Dendritic cell treated with granulocyte-macrophage colony-stimulating factor and Interleukin-4, amounts not matched to agents 40 ng/mL and 50 ng/mL, for 4 days (primary cell): Measurements from ENCODE around the gene LRRC7.
"Not testable (repeated sequence)": the region's sequence is repeated elsewhere in the genome, so short reads cannot be mapped to it uniquely, and the experiment has no call there.

Experiments used
- H3K27ac Mint-ChIP-seq: one replicate; pipeline ENCODE4 v1.8.0; 2022; ENCODE audit warnings: mild to moderate bottlenecking, mixed read lengths
- H3K27me3 Mint-ChIP-seq: one replicate; pipeline ENCODE4 v1.8.0; 2022; ENCODE audit warnings: mild to moderate bottlenecking, mixed read lengths
- H3K36me3 Mint-ChIP-seq: one replicate; pipeline ENCODE4 v1.8.0; 2022; ENCODE audit warnings: low read depth, mixed read lengths
- H3K4me1 Mint-ChIP-seq: one replicate; pipeline ENCODE4 v1.8.0; 2022; ENCODE audit warnings: low read depth, mixed read lengths
- H3K4me3 Mint-ChIP-seq: one replicate; pipeline ENCODE4 v1.8.0; 2022; ENCODE audit warnings: mild to moderate bottlenecking, moderate library complexity, mixed read lengths
- H3K9me3 Mint-ChIP-seq: one replicate; pipeline ENCODE4 v1.8.0; 2022; ENCODE audit warnings: mixed read lengths
- intact Hi-C: fragments of 100-400 bp; cut with micrococcal nuclease; formaldehyde crosslinking; loops from one replicate; pipeline ENCODE4 v1.15.0; 2022

The LRRC7 gene

GRCh38 chr1:70025052-70025451, 457.3 kb downstream of the LRRC7 start:
- H3K9me3 Mint-ChIP-seq = no peaks in the 10 kb centered on the region
- H3K27me3 Mint-ChIP-seq = no peaks in the 10 kb centered on the region
- H3K4me3 Mint-ChIP-seq = no peak overlapping the region
- no peaks in the 10 kb centered on the region for H3K4me1 Mint-ChIP-seq
- H3K27ac Mint-ChIP-seq = no peak overlapping the region
- no peaks in the 10 kb centered on the region for H3K36me3 Mint-ChIP-seq
- intact Hi-C loops = no loop called here

DNA sequence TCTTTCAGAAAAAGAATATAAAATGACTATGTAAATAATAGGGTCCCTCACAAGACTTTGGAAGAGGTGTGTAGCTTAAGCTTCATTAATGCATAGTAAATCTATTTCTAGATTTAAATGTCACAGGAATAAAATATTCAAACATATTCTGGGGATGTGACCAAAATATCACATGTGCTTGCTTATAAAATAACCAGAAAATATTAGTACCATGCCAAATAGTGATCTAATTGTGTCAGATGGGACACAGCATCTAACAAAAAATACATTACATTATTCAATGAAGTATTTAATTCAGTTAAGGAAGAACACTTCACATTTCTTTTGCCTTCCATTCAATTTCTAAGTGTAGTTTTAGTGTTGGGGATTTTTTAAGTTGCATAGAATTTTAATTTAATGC, 458.1 kb downstream of the LRRC7 start:
- no peaks in the 10 kb centered on the region for H3K36me3 Mint-ChIP-seq
- no peaks in the 10 kb centered on the region for H3K27me3 Mint-ChIP-seq

GRCh38 chr1:70033266-70033873, 465.6 kb downstream of the LRRC7 start:
- Mint-ChIP-seq H3K4me3 (no peak overlapping the region), H3K4me1 (no peaks in the 10 kb centered on the region), H3K27ac (no peak overlapping the region), H3K36me3 (no peaks in the 10 kb centered on the region), H3K27me3 (no peaks in the 10 kb centered on the region), H3K9me3 (no peaks in the 10 kb centered on the region)
- intact Hi-C loops = no loop called here

More for the DNA sequence above, 458.1 kb downstream of the LRRC7 start:
- Mint-ChIP-seq H3K9me3 (no peaks in the 10 kb centered on the region), H3K27ac (no peak overlapping the region), H3K4me1 (no peaks in the 10 kb centered on the region), H3K4me3 (no peak overlapping the region)
- intact Hi-C loops = no loop called here

DNA sequence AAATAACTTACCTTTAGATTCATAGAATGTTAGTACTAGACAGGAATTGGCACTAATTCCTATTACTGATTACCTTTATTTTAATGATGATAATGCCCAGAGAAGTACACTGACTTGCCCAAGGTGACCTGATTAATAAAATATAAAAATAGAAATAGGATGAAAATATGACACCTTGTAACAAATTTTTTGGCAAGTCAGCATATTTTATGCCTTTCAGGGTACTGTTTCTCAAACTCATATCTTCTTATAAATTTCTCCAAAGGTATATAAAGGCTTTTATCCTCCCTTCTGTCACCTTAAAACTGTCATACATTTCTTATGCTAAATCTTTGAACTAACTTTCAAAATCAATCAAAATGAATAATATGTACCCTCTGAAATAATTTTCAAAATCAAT, 466.2 kb downstream of the LRRC7 start:
- Mint-ChIP-seq H3K9me3 (no peaks in the 10 kb centered on the region), H3K4me1 (no peaks in the 10 kb centered on the region), H3K4me3 (no peak overlapping the region), H3K36me3 (no peaks in the 10 kb centered on the region), H3K27me3 (no peaks in the 10 kb centered on the region), H3K27ac (no peak overlapping the region)
- intact Hi-C loops = no loop called here

DNA sequence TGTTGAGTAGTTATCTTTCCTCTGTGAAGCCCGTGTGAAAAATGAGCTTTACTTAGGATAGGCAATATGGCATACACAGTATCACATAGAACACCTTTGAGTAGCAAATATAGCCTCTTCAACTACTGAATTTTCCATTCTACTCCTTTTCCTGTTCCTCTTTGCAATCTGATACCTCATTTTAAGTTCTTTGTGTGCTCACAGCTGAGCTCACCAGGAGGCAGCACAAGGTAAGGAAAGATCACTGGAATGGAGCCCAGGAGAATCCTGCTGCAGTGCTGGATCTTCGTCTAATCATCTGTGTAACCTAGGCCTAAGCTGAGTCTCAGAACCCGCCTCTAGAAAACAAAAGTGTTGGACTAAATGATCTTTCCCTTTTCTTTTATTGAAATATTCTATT, 466.7 kb downstream of the LRRC7 start:
- Mint-ChIP-seq H3K4me3 (no peak overlapping the region), H3K36me3 (no peaks in the 10 kb centered on the region)
- intact Hi-C loops = no loop called here

DNA sequence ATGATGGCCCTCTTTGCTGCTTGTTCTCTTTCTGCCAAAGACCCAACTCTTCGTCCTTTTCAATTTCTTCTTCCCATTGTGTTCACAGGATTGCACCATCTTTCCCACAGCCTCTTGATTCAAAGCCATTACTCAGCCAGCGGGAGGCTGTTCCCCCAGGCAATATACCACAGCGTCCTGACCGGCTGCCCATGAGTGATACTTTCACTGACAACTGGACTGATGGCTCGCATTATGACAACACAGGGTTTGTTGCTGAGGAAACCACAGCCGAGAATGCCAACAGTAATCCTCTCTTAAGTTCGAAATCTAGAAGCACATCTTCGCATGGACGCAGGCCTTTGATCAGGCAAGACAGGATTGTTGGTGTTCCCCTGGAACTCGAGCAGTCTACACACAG, 470.3 kb downstream of the LRRC7 start:
- Mint-ChIP-seq H3K36me3 (no peaks in the 10 kb centered on the region), H3K9me3 (no peaks in the 10 kb centered on the region), H3K27ac (no peak overlapping the region), H3K4me3 (no peak overlapping the region), H3K4me1 (peaks cover 6% of the 10 kb centered on the region), H3K27me3 (no peaks in the 10 kb centered on the region)
- intact Hi-C loops = no loop called here

More for the DNA sequence above, 466.7 kb downstream of the LRRC7 start:
- Mint-ChIP-seq H3K4me1 (no peaks in the 10 kb centered on the region), H3K27me3 (no peaks in the 10 kb centered on the region), H3K27ac (no peak overlapping the region), H3K9me3 (no peaks in the 10 kb centered on the region)

DNA sequence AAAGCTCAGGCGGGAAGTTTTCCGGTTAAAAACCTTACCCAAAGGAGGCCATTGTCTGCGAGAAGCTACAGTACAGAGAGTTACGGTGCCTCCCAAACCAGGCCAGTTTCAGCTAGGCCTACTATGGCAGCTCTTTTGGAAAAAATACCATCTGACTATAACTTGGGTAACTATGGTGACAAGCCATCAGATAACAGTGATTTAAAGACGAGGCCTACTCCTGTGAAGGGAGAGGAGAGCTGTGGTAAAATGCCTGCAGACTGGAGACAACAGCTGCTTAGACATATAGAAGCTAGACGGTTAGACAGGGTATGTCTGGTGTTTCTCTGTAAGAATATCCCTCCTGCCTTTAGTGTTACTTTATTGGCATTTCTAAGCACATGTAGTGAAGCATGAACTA, 471.8 kb downstream of the LRRC7 start:
- Mint-ChIP-seq H3K27me3 (no peaks in the 10 kb centered on the region), H3K9me3 (no peaks in the 10 kb centered on the region), H3K4me3 (no peak overlapping the region), H3K27ac (no peak overlapping the region), H3K36me3 (no peaks in the 10 kb centered on the region), H3K4me1 (peaks cover 6% of the 10 kb centered on the region)
- intact Hi-C loops = no loop called here

DNA sequence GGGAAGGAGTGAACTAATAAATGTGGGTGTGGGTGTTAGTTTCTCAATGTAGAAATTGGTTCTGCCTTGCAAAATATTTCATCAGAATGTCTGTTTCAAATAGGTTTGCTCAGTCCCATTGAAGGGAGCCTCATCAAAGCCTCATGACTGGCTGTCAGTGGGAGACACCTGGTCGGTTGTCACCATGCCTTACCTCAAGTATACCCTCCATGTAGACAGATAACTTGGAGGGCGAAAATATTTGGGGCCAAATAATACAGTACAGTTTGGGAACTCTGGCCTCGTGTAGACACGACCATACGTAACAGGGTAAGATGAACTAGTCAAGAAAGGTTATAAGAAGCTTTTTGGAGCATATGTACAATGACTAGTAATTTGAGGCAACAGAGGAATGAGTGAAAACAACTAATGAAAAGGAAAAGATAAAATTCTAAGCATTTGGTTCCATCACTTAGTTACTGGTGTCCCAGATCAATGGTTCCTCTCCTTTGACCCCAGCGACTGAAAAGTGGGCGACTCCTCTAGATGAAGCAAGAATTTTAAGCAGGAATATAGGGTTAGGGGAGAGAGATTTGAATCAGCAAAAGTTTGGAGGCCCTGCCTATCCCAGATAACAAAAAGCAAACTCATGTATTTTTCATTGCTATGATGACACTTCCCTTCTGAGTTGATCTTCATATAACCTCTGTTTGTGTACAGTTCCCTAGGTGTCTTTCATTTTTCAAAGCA, 473.8 kb downstream of the LRRC7 start:
- intact Hi-C loops = no loop called here
- no peaks in the 10 kb centered on the region for H3K9me3 Mint-ChIP-seq
- no peak overlapping the region for H3K27ac Mint-ChIP-seq
- no peaks in the 10 kb centered on the region for H3K36me3 Mint-ChIP-seq
- no peaks in the 10 kb centered on the region for H3K27me3 Mint-ChIP-seq
- peaks cover 6% of the 10 kb centered on the region for H3K4me1 Mint-ChIP-seq
- no peak overlapping the region for H3K4me3 Mint-ChIP-seq

- Mint-ChIP-seq H3K36me3 (no peaks in the 10 kb centered on the region), H3K27me3 (no peaks in the 10 kb centered on the region), H3K4me3 (no peak overlapping the region), H3K9me3 (no peaks in the 10 kb centered on the region), H3K4me1 (peaks cover 6% of the 10 kb centered on the region), H3K27ac (no peak overlapping the region)
- intact Hi-C loops = no loop called here
Observed at GRCh38 chr1:70042090-70042731, 474.5 kb downstream of the LRRC7 start.

- intact Hi-C loops = no loop called here
- Mint-ChIP-seq H3K36me3 (no peaks in the 10 kb centered on the region), H3K27me3 (no peaks in the 10 kb centered on the region), H3K4me1 (peaks cover 6% of the 10 kb centered on the region), H3K9me3 (no peaks in the 10 kb centered on the region), H3K4me3 (no peak overlapping the region), H3K27ac (no peak overlapping the region)
Observed at GRCh38 chr1:70043804-70044203, 476.1 kb downstream of the LRRC7 start.

DNA sequence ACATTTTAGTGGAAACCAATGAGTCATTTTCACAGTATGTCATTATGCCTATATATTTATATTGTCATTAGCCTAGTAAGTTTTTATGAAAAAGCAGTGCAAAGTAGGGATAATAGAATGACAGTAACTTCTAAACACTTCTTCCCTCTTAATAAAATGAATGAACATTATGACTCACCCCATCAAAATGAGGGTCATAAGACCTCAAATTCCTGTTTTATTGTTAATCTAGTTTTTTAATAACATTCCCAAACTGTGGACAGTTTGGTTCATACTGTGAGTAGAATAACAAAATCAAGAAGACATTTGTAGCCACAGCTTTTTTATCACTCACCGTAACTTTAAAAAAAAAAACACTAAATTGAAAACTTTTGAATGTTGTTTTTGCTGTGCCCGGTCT, 477.1 kb downstream of the LRRC7 start:
- H3K27me3 Mint-ChIP-seq = no peaks in the 10 kb centered on the region
- H3K36me3 Mint-ChIP-seq = no peaks in the 10 kb centered on the region

GRCh38 chr1:70045581-70045980, 477.9 kb downstream of the LRRC7 start:
- H3K4me1 Mint-ChIP-seq, H3K27me3 Mint-ChIP-seq, H3K27ac Mint-ChIP-seq, H3K36me3 Mint-ChIP-seq, H3K9me3 Mint-ChIP-seq, H3K4me3 Mint-ChIP-seq, intact Hi-C loops: not testable (repeated sequence)

More for the DNA sequence above, 477.1 kb downstream of the LRRC7 start:
- Mint-ChIP-seq H3K27ac (no peak overlapping the region), H3K4me1 (peaks cover 6% of the 10 kb centered on the region), H3K4me3 (no peak overlapping the region), H3K9me3 (no peaks in the 10 kb centered on the region)
- intact Hi-C loops = no loop called here

- Mint-ChIP-seq H3K4me3 (no peak overlapping the region), H3K4me1 (no peaks in the 10 kb centered on the region), H3K27ac (no peak overlapping the region), H3K36me3 (no peaks in the 10 kb centered on the region), H3K9me3 (no peaks in the 10 kb centered on the region), H3K27me3 (no peaks in the 10 kb centered on the region)
- intact Hi-C loops = no loop called here
Observed at GRCh38 chr1:70048336-70049094, 480.8 kb downstream of the LRRC7 start.

DNA sequence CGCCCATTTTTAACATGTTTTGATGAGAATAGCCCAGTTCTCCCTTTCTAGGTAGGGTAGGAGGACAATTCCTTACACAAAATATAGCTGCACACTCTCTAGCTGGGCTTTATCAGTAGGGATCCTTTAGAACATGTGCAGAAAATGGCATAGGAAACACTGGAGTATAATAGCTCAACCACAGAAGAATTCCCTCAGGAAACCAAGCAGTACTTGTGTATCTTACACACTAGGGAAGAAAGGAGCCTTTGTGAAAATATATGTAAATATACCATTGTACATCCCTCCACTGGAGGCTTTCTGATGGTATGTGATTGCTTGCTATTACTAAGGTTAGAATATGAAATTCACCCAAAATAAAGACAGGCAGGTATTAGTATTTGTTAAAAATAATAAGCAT, 484.2 kb downstream of the LRRC7 start:
- H3K27me3 Mint-ChIP-seq = no peaks in the 10 kb centered on the region
- no peak overlapping the region for H3K27ac Mint-ChIP-seq
- no peak overlapping the region for H3K4me3 Mint-ChIP-seq
- H3K36me3 Mint-ChIP-seq = no peaks in the 10 kb centered on the region
- H3K9me3 Mint-ChIP-seq = peaks cover 16% of the 10 kb centered on the region
- intact Hi-C loops = no loop called here
- no peaks in the 10 kb centered on the region for H3K4me1 Mint-ChIP-seq
